ENCODE measurements around the gene CEP135.
A peak's percentile ranks its signal among the peaks of the same experiment; 100 is the strongest.

- TF ChIP-seq CTCF (IDR thresholded peaks at IDR 0.05): peak; percentile 87 to 91 (median 91)
- no peak for TF ChIP-seq POLR2A (IDR thresholded peaks at IDR 0.05)
- TF ChIP-seq EP300 (IDR thresholded peaks at IDR 0.05): no peak
These were observed at the start of gene CEP135 for GRCh38 chr4:55948726-55949481.

Measured in ovary (tissue), 3 donors.